Fibroblast of lung (primary cell): Measurements from ENCODE around the gene EVI5. TPM values are rescaled to one million over a fixed set of nuclear protein-coding genes. Genes with fewer than 3 reads are reported as not detected.

Experiments used
- DNase-seq, 2 donors: peaks; one replicate each; pipeline versions ENCODE4 v3.0.0 to v3.0.0-alpha.2; 2010; ENCODE audit warnings: low read depth in 2 of 2
- H2AFZ ChIP-seq: 2 replicates; pipeline ENCODE4 v1.5.1; 2012; ENCODE audit warnings: low read length, control low read depth, inconsistent platforms
- H3K27ac ChIP-seq: 2 replicates; pipeline ENCODE4 v1.5.1; 2011; ENCODE audit warnings: low read length, control low read depth; ENCODE audit not compliant: insufficient read depth
- H3K27me3 ChIP-seq: 2 replicates; pipeline ENCODE4 v1.5.1; 2011; ENCODE audit warnings: mild to moderate bottlenecking, low read length; ENCODE audit not compliant: control insufficient read depth, insufficient read depth
- H3K36me3 ChIP-seq: 2 replicates; pipeline ENCODE4 v1.5.1; 2011; ENCODE audit warnings: low read length; ENCODE audit not compliant: control insufficient read depth, insufficient read depth
- H3K4me1 ChIP-seq: 2 replicates; pipeline ENCODE4 v1.5.1; 2011; ENCODE audit warnings: low read length; ENCODE audit not compliant: control insufficient read depth, insufficient read depth; ENCODE audit errors: extremely low read depth
- H3K4me2 ChIP-seq: 2 replicates; pipeline ENCODE4 v1.5.1; 2011; ENCODE audit warnings: low read length, control low read depth; ENCODE audit not compliant: insufficient read depth; ENCODE audit errors: extremely low read depth
- H3K4me3 ChIP-seq, 4 experiments: fragments of 200-600 bp in 1 of 4; sonication (generic) in 1 of 4; replicated peaks in 1 of 4; 2 replicates each; pipeline ENCODE4 v1.5.1; 2011 to 2016; ENCODE audit warnings: low read length in 4 of 4, low read depth in 3 of 4, mild to moderate bottlenecking in 3 of 4, control low read depth in 2 of 4, inconsistent platforms in 1 of 4, mixed read lengths in 1 of 4; ENCODE audit not compliant: insufficient read depth in 1 of 4; ENCODE audit errors: control extremely low read depth in 1 of 4
- H3K79me2 ChIP-seq: 2 replicates; pipeline ENCODE4 v1.5.1; 2012; ENCODE audit warnings: mild to moderate bottlenecking, low read length, inconsistent platforms; ENCODE audit not compliant: control insufficient read depth, insufficient read depth
- H3K9ac ChIP-seq: 2 replicates; pipeline ENCODE4 v1.5.1; 2011; ENCODE audit warnings: mild to moderate bottlenecking, low read length, control low read depth; ENCODE audit not compliant: insufficient read depth
- H3K9me3 ChIP-seq: 2 replicates; pipeline ENCODE4 v1.5.1; 2012; ENCODE audit warnings: low read depth, low read length; ENCODE audit not compliant: control insufficient read depth, insufficient read depth
- H4K20me1 ChIP-seq: 2 replicates; pipeline ENCODE4 v1.5.1; 2011; ENCODE audit warnings: low read length; ENCODE audit not compliant: control insufficient read depth, insufficient read depth; ENCODE audit errors: extremely low read depth
- EZH2 ChIP-seq: IDR thresholded peaks from 2 replicates; pipeline ENCODE4 v1.5.1; 2012; ENCODE audit warnings: low read length, control low read depth, mild to moderate bottlenecking; ENCODE audit errors: missing control alignments
- polyA plus RNA-seq, 2 donors: library from polyadenylated mRNA; depleted of rRNA in 1 of 2; stranded (reverse) in 1 of 2; unstranded in 1 of 2; fragments of >200 nt; gene quantifications; 2 replicates each; pipeline ENCODE4 v1.2.1, GENCODE V29; 2011 to 2012; ENCODE audit warnings: missing spikeins in 1 of 2
- total RNA-seq: library from RNA; depleted of rRNA; stranded (reverse); fragments of >200 nt; gene quantifications from 2 replicates; pipeline ENCODE4 v1.2.1, GENCODE V29; 2014
- TF ChIP-seq, protein P1 (sequence below), 2 donors: IDR thresholded peaks in 1 of 2; conservative IDR thresholded peaks in 1 of 2; 1 replicate in 1 of 2; 2 replicates in 1 of 2; pipeline ENCODE4 v1.5.1; 2011 to 2012; ENCODE audit warnings: low read length in 2 of 2, control low read depth in 1 of 2, inconsistent platforms in 1 of 2, low read depth in 1 of 2, mild to moderate bottlenecking in 1 of 2

The EVI5 gene
- total and polyA plus RNA-seq, 2 donors (not counting 1 experiment from before 2014, with no cell fraction given): 32.5 to 48.1 TPM

DNA sequence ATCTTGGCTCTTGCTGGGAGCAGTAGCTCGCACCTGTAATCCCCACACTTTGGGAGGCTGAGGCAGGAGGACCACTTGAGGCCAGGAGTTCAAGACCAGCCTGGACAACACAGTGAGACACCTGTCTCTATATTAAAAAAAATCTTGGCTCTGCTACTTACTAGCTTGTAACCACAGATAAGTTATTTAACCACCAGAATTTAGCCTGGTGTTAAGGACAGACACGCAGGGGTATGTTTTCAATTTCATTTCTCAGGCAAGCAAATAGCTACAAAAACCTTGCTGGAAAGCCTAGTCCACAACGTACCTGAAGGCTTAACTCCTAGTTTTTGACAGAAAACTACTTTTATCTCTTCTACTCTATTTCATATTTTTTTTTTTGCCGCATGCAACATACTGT, 273.4 kb downstream of the EVI5 start:
- Histone ChIP-seq H3K27me3 (no peaks in the 10 kb centered on the region), H3K9me3 (no peaks in the 10 kb centered on the region), H4K20me1 (no peaks in the 10 kb centered on the region), H3K79me2 (no peaks in the 10 kb centered on the region), H3K4me2 (no peak overlapping the region), H3K9ac (no peak overlapping the region), H3K27ac (no peak overlapping the region), H3K4me1 (no peaks in the 10 kb centered on the region), H2AFZ (no peak overlapping the region), H3K36me3 (no peaks in the 10 kb centered on the region), H3K4me3 (no peak overlapping the region)
- no peak for TF ChIP-seq EZH2
- TF ChIP-seq, protein P1, sequence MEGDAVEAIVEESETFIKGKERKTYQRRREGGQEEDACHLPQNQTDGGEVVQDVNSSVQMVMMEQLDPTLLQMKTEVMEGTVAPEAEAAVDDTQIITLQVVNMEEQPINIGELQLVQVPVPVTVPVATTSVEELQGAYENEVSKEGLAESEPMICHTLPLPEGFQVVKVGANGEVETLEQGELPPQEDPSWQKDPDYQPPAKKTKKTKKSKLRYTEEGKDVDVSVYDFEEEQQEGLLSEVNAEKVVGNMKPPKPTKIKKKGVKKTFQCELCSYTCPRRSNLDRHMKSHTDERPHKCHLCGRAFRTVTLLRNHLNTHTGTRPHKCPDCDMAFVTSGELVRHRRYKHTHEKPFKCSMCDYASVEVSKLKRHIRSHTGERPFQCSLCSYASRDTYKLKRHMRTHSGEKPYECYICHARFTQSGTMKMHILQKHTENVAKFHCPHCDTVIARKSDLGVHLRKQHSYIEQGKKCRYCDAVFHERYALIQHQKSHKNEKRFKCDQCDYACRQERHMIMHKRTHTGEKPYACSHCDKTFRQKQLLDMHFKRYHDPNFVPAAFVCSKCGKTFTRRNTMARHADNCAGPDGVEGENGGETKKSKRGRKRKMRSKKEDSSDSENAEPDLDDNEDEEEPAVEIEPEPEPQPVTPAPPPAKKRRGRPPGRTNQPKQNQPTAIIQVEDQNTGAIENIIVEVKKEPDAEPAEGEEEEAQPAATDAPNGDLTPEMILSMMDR (conservative IDR thresholded peaks at IDR 0.05 in 1 of 2, IDR thresholded peaks at IDR 0.05 in 1 of 2; ENCODE audit: low read depth in 1 of 2, low read length in 2 of 2): no peak
- no peak for DNase-seq

DNA sequence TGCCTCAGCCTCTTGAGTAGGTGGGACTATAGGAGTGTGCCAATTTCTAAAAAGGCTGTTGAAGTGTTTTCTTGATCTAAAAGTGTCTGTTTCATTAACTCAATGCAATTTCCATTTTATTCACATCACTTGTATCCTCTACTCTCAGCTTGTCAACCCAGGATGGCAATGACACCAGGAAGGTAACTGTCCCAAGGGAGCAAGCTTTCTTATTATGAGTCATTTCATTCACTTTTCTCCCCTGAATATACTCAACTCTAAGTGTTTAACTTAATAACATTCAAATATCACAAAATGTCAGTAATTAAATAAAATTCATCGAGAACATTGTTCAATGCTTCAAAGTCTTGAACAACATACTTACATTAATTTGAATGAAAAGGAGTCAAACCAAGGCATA, 275.3 kb downstream of the EVI5 start:
- Histone ChIP-seq H3K27me3 (no peaks in the 10 kb centered on the region), H3K27ac (no peak overlapping the region), H3K9ac (no peak overlapping the region), H3K36me3 (no peaks in the 10 kb centered on the region), H4K20me1 (no peaks in the 10 kb centered on the region), H3K9me3 (no peaks in the 10 kb centered on the region), H3K4me2 (no peak overlapping the region), H2AFZ (no peak overlapping the region), H3K79me2 (no peaks in the 10 kb centered on the region), H3K4me1 (no peaks in the 10 kb centered on the region), H3K4me3 (no peak overlapping the region)
- TF ChIP-seq, protein P1 (conservative IDR thresholded peaks at IDR 0.05 in 1 of 2, IDR thresholded peaks at IDR 0.05 in 1 of 2; ENCODE audit: low read depth in 1 of 2, low read length in 2 of 2): no peak
- no peak for TF ChIP-seq EZH2
- no peak for DNase-seq

DNA sequence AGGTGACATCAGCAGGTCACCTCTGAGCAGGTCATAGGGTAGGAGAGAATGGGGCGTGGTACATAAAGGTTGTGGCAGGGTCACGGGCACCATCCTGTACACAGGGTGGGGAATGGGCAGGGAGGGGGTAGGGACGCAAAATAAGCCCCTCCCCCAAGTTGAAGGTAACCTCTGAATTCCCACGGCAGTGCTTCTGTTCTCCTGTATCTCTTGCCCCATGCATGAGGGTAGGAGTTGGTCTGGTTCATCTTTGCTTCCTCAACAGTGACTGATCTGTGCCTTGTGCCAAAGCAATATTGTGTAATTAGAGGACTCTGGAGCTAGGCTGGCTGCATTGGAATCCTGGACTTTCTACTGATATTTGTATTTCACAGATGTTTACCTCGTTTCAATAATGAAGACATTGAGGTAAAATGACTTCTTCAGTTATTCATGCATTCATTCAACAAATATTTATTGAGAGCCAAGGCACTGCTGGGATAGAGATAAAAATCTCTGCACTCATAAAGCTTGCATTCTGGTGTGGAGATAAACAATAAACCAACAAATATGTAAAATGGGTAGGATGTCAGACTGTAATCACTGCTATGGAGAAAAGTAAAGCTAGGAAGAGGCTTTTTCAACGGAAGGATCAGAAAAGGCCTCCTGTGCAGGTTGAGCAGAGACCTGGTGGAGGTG, 279.8 kb downstream of the EVI5 start:
- no peaks in the 10 kb centered on the region for H3K27me3 ChIP-seq
- no peaks in the 10 kb centered on the region for H3K4me1 ChIP-seq
- no peak overlapping the region for H3K9ac ChIP-seq
- no peak overlapping the region for H3K4me3 ChIP-seq
- H3K4me2 ChIP-seq: no peak overlapping the region
- no peak overlapping the region for H2AFZ ChIP-seq
- no peaks in the 10 kb centered on the region for H3K9me3 ChIP-seq
- no peaks in the 10 kb centered on the region for H3K36me3 ChIP-seq
- no peak overlapping the region for H3K27ac ChIP-seq
- H3K79me2 ChIP-seq: no peaks in the 10 kb centered on the region
- no peak for DNase-seq
- TF ChIP-seq, protein P1 (conservative IDR thresholded peaks at IDR 0.05 in 1 of 2, IDR thresholded peaks at IDR 0.05 in 1 of 2; ENCODE audit: low read depth in 1 of 2, low read length in 2 of 2): no peak
- TF ChIP-seq EZH2: no peak
- no peaks in the 10 kb centered on the region for H4K20me1 ChIP-seq
